B cell (primary cell): ENCODE results near the gene KIF23.
"Not testable (repeated sequence)": the region's sequence is repeated elsewhere in the genome, so short reads cannot be mapped to it uniquely, and the experiment has no call there.

Experiments
- EZH2 ChIP-seq: IDR thresholded peaks from 2 replicates; pipeline ENCODE4 v1.6.1; 2012; ENCODE audit warnings: borderline replicate concordance, low read depth, mild to moderate bottlenecking, moderate library complexity, low read length; ENCODE audit not compliant: insufficient read depth, poor library complexity, severe bottlenecking
- TF ChIP-seq, protein P1 (sequence below): fragments of 200-600 bp; IDR thresholded peaks from one replicate; pipeline ENCODE4 v1.8.0; 2022; ENCODE audit warnings: antibody characterized with exemption, mild to moderate bottlenecking

DNA sequence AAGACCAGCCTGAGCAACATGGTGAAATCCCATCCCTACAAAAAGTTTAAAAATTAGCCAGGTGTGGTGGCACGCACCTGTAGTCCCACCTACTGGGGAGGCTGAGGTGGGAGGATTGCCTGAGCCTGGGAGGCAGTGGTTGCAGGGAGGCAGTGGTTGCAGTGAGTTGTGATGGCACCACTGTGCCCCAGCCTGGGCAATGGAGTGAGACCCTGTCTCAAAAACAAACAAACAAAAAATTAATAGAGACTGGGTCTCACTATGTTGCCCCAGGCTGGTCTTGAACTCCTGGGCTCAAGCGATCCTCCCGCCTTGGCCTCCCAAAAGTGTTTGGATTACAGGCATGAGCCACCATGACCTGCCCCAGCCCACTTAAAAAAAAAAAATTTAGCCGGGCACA, 36.1 kb downstream of the KIF23 start:
- TF ChIP-seq, protein P1, sequence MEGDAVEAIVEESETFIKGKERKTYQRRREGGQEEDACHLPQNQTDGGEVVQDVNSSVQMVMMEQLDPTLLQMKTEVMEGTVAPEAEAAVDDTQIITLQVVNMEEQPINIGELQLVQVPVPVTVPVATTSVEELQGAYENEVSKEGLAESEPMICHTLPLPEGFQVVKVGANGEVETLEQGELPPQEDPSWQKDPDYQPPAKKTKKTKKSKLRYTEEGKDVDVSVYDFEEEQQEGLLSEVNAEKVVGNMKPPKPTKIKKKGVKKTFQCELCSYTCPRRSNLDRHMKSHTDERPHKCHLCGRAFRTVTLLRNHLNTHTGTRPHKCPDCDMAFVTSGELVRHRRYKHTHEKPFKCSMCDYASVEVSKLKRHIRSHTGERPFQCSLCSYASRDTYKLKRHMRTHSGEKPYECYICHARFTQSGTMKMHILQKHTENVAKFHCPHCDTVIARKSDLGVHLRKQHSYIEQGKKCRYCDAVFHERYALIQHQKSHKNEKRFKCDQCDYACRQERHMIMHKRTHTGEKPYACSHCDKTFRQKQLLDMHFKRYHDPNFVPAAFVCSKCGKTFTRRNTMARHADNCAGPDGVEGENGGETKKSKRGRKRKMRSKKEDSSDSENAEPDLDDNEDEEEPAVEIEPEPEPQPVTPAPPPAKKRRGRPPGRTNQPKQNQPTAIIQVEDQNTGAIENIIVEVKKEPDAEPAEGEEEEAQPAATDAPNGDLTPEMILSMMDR = not testable (repeated sequence)
- TF ChIP-seq EZH2 = not testable (repeated sequence)
